K562 (cell line): ENCODE results near the gene RNF114. TPM values are rescaled to one million over a fixed set of nuclear protein-coding genes. Genes with fewer than 3 reads are reported as not detected.
A peak's percentile ranks its signal among the peaks of the same experiment; 100 is the strongest.

Source experiments
- ATF7 ChIP-seq: fragments of 450-650 bp; IDR thresholded peaks from 2 replicates; pipeline ENCODE4 v1.7.1; 2014; ENCODE audit warnings: mild to moderate bottlenecking, moderate library complexity
- FOXA1 ChIP-seq: fragments of 450-650 bp; IDR thresholded peaks from 2 replicates; pipeline ENCODE4 v1.6.1; 2016; ENCODE audit warnings: mild to moderate bottlenecking, borderline replicate concordance
- FOXM1 ChIP-seq, 2 experiments: fragments of 450-650 bp in 1 of 2; sonication (generic) in 1 of 2; formaldehyde crosslinking in 1 of 2; IDR thresholded peaks; 2 replicates each; pipeline versions ENCODE4 v1.6.1 to v1.9.0; 2017 to 2022; ENCODE audit warnings: low read depth in 2 of 2, mild to moderate bottlenecking in 2 of 2, missing genetic modification reagents in 1 of 2, moderate library complexity in 1 of 2
- GATAD2A ChIP-seq: fragments of 450-650 bp; IDR thresholded peaks from 2 replicates; pipeline ENCODE4 v1.6.1; 2017
- HCFC1 ChIP-seq: IDR thresholded peaks from 2 replicates; pipeline ENCODE4 v1.6.1; 2012; ENCODE audit warnings: low read depth, low read length, improper control_type of control experiment
- HNRNPLL ChIP-seq: fragments of 200-400 bp; formaldehyde crosslinking; IDR thresholded peaks from 2 replicates; pipeline ENCODE4 v1.6.1; 2017; ENCODE audit warnings: low read length, low read depth, mild to moderate bottlenecking; ENCODE audit not compliant: poor library complexity, severe bottlenecking
- NCOA1 ChIP-seq: fragments of 450-650 bp; IDR thresholded peaks from 2 replicates; pipeline ENCODE4 v1.6.1; 2016; ENCODE audit warnings: low read depth
- PCBP1 ChIP-seq: fragments of 200-400 bp; formaldehyde crosslinking; IDR thresholded peaks from 2 replicates; pipeline ENCODE4 v1.6.1; 2018; ENCODE audit warnings: mild to moderate bottlenecking, low read depth, low read length; ENCODE audit not compliant: poor library complexity, severe bottlenecking
- RB1 ChIP-seq: fragments of 450-650 bp; IDR thresholded peaks from 2 replicates; pipeline ENCODE4 v1.6.1; 2017; ENCODE audit warnings: low read depth, mild to moderate bottlenecking
- SIN3A ChIP-seq, 2 experiments: fragments of 150-350 bp in 1 of 2; IDR thresholded peaks; 2 replicates each; pipeline ENCODE4 v1.6.1; 2011 to 2016; ENCODE audit warnings: borderline replicate concordance in 2 of 2, low read depth in 2 of 2, low read length in 2 of 2, mild to moderate bottlenecking in 2 of 2, moderate library complexity in 2 of 2; ENCODE audit not compliant: control insufficient read depth in 1 of 2
- TAF1 ChIP-seq: IDR thresholded peaks from 2 replicates; pipeline ENCODE4 v1.6.1; 2011; ENCODE audit warnings: mild to moderate bottlenecking, low read length, moderate library complexity; ENCODE audit not compliant: insufficient read depth, control insufficient read depth, severe bottlenecking; ENCODE audit errors: extremely low read depth
- ZBTB1 ChIP-seq: sonication (generic); formaldehyde crosslinking; IDR thresholded peaks from 2 replicates; pipeline ENCODE4 v1.8.1; 2023; ENCODE audit warnings: missing genetic modification reagents, low read depth, mild to moderate bottlenecking, borderline replicate concordance
- ZNF445 ChIP-seq: fragments of 250-450 bp; sonication (Bioruptor Pico); IDR thresholded peaks from 2 replicates; pipeline ENCODE4 v1.4.0; 2020; ENCODE audit warnings: low read depth, mild to moderate bottlenecking, moderate library complexity
- polyA plus RNA-seq, 8 experiments: library from polyadenylated mRNA; depleted of rRNA in 4 of 8; stranded (reverse) in 5 of 8; unstranded in 3 of 8; fragments of >200 nt; fragmentation: Nextera tagmentation in 2 of 8; fragmentation: Illumina TruSeq in 1 of 8; extraction: Ambion mirVana in 2 of 8; extraction: Trizol in 1 of 8; gene quantifications; 2 replicates each; pipeline versions ENCODE4 v1.2.1 to v1.2.3, GENCODE V29; 2011 to 2014; ENCODE audit warnings: inconsistent platforms in 1 of 8, missing spikeins in 1 of 8
- total RNA-seq, 7 experiments: library from RNA; depleted of rRNA in 6 of 7; stranded (reverse); fragments of >200 nt in 6 of 7; fragmentation: Illumina TruSeq in 2 of 7; extraction: Trizol in 2 of 7; gene quantifications; 2 replicates each; pipeline versions ENCODE4 v1.2.1 to v1.2.3, GENCODE V29; 2011 to 2021; ENCODE audit warnings: low replicate concordance in 1 of 7
- TF ChIP-seq, protein P1 (sequence below): fragments of 250-450 bp; sonication (Bioruptor Pico); IDR thresholded peaks from 2 replicates; pipeline ENCODE4 v1.5.0; 2021; ENCODE audit warnings: mild to moderate bottlenecking, borderline replicate concordance
- TF ChIP-seq, protein P2 (sequence below): sonication (generic); formaldehyde crosslinking; IDR thresholded peaks from 2 replicates; pipeline ENCODE4 v1.8.1; 2023; ENCODE audit warnings: missing genetic modification reagents, mild to moderate bottlenecking, borderline replicate concordance
- TF ChIP-seq, protein P3 (sequence below): fragments of 250-450 bp; sonication (Bioruptor Pico); IDR thresholded peaks from 2 replicates; pipeline ENCODE4 v1.8.0; 2021; ENCODE audit warnings: moderate library complexity, mild to moderate bottlenecking, inconsistent platforms

The RNF114 gene
- total and polyA plus RNA-seq, 9 of the 15 experiments (the other 6 are each of a cell fraction or from before 2014, with no cell fraction given) = 38.6 to 111 (median 62.6) TPM

GRCh38 chr20:49982346-49983122 lies 46.3 kb downstream of the RNF114 start, which contains the start of gene SNAI1 (continued):
- no peak for TF ChIP-seq ZNF445 (CRISPR knock-in tag)
- TF ChIP-seq GATAD2A = 0 out of 2 replicates have a peak, but pooled peaks have one; percentile 49
- TF ChIP-seq, protein P1, sequence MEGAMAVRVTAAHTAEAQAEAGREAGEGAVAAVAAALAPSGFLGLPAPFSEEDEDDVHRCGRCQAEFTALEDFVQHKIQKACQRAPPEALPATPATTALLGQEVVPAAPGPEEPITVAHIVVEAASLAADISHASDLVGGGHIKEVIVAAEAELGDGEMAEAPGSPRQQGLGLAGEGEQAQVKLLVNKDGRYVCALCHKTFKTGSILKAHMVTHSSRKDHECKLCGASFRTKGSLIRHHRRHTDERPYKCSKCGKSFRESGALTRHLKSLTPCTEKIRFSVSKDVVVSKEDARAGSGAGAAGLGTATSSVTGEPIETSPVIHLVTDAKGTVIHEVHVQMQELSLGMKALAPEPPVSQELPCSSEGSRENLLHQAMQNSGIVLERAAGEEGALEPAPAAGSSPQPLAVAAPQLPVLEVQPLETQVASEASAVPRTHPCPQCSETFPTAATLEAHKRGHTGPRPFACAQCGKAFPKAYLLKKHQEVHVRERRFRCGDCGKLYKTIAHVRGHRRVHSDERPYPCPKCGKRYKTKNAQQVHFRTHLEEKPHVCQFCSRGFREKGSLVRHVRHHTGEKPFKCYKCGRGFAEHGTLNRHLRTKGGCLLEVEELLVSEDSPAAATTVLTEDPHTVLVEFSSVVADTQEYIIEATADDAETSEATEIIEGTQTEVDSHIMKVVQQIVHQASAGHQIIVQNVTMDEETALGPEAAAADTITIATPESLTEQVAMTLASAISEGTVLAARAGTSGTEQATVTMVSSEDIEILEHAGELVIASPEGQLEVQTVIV (CRISPR knock-in tag) = no peak
- TF ChIP-seq, protein P2, sequence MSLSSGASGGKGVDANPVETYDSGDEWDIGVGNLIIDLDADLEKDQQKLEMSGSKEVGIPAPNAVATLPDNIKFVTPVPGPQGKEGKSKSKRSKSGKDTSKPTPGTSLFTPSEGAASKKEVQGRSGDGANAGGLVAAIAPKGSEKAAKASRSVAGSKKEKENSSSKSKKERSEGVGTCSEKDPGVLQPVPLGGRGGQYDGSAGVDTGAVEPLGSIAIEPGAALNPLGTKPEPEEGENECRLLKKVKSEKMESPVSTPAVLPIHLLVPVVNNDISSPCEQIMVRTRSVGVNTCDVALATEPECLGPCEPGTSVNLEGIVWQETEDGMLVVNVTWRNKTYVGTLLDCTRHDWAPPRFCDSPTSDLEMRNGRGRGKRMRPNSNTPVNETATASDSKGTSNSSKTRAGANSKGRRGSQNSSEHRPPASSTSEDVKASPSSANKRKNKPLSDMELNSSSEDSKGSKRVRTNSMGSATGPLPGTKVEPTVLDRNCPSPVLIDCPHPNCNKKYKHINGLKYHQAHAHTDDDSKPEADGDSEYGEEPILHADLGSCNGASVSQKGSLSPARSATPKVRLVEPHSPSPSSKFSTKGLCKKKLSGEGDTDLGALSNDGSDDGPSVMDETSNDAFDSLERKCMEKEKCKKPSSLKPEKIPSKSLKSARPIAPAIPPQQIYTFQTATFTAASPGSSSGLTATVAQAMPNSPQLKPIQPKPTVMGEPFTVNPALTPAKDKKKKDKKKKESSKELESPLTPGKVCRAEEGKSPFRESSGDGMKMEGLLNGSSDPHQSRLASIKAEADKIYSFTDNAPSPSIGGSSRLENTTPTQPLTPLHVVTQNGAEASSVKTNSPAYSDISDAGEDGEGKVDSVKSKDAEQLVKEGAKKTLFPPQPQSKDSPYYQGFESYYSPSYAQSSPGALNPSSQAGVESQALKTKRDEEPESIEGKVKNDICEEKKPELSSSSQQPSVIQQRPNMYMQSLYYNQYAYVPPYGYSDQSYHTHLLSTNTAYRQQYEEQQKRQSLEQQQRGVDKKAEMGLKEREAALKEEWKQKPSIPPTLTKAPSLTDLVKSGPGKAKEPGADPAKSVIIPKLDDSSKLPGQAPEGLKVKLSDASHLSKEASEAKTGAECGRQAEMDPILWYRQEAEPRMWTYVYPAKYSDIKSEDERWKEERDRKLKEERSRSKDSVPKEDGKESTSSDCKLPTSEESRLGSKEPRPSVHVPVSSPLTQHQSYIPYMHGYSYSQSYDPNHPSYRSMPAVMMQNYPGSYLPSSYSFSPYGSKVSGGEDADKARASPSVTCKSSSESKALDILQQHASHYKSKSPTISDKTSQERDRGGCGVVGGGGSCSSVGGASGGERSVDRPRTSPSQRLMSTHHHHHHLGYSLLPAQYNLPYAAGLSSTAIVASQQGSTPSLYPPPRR (CRISPR knock-in tag) = no peak; the same call in 1 of the 2 replicates
- TF ChIP-seq HNRNPLL = no peak
- no peak for TF ChIP-seq FOXA1
- 0 out of 2 replicates have a peak, but pooled peaks have one; percentile 4 for TF ChIP-seq HCFC1
- TF ChIP-seq ATF7 = peak; percentile 77
- no peak for TF ChIP-seq PCBP1
- peak; percentile 94 for TF ChIP-seq RB1
- TF ChIP-seq SIN3A (IDR thresholded peaks at IDR 0.05; ENCODE audit: borderline replicate concordance in 2 of 2, control insufficient read depth in 1 of 2, low read depth in 2 of 2, low read length in 2 of 2) = peak; percentile 27 to 63; a peak in 2 of 4 replicates
- peak; percentile 9; the same call in 1 of the 2 replicates for TF ChIP-seq FOXM1 (IDR thresholded peaks at IDR 0.05; ENCODE audit: low read depth)
- TF ChIP-seq FOXM1 (CRISPR knock-in tag; IDR thresholded peaks at IDR 0.05; ENCODE audit: low read depth) = peak; percentile 77
- 0 out of 2 replicates have a peak, but pooled peaks have one; percentile 46 for TF ChIP-seq NCOA1
- TF ChIP-seq TAF1 = peak; percentile 83
- TF ChIP-seq ZBTB1 (CRISPR knock-in tag) = peak; percentile 2; the same call in 1 of the 2 replicates
- TF ChIP-seq, protein P3, sequence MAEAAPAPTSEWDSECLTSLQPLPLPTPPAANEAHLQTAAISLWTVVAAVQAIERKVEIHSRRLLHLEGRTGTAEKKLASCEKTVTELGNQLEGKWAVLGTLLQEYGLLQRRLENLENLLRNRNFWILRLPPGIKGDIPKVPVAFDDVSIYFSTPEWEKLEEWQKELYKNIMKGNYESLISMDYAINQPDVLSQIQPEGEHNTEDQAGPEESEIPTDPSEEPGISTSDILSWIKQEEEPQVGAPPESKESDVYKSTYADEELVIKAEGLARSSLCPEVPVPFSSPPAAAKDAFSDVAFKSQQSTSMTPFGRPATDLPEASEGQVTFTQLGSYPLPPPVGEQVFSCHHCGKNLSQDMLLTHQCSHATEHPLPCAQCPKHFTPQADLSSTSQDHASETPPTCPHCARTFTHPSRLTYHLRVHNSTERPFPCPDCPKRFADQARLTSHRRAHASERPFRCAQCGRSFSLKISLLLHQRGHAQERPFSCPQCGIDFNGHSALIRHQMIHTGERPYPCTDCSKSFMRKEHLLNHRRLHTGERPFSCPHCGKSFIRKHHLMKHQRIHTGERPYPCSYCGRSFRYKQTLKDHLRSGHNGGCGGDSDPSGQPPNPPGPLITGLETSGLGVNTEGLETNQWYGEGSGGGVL (CRISPR knock-in tag) = no peak
